Suprapubic skin (tissue), 4 donors: ENCODE results near the gene RNF183.

Experiments
- EP300 ChIP-seq: sonication (generic); formaldehyde crosslinking; IDR thresholded peaks from one replicate; pipeline ENCODE4 v1.6.1; 2017; ENCODE audit warnings: antibody characterized with exemption
- POLR2A ChIP-seq, 2 donors: fragments of 450-650 bp; IDR thresholded peaks; one replicate each; pipeline ENCODE4 v1.6.1; 2017; ENCODE audit warnings: antibody characterized with exemption in 2 of 2, mild to moderate bottlenecking in 2 of 2, moderate library complexity in 2 of 2
- POLR2AphosphoS5 ChIP-seq, 3 donors: sonication (generic); formaldehyde crosslinking; IDR thresholded peaks; one replicate each; pipeline ENCODE4 v1.6.1; 2017; ENCODE audit warnings: antibody characterized with exemption in 3 of 3
- TF ChIP-seq, protein P1 (sequence below), 2 donors: fragments of 200-600 bp in 1 of 2; fragments of 450-650 bp in 1 of 2; sonication (generic) in 1 of 2; IDR thresholded peaks; one replicate each; pipeline ENCODE4 v1.5.1; 2016 to 2019; ENCODE audit warnings: antibody characterized with exemption in 2 of 2, mild to moderate bottlenecking in 1 of 2, moderate library complexity in 1 of 2

DNA sequence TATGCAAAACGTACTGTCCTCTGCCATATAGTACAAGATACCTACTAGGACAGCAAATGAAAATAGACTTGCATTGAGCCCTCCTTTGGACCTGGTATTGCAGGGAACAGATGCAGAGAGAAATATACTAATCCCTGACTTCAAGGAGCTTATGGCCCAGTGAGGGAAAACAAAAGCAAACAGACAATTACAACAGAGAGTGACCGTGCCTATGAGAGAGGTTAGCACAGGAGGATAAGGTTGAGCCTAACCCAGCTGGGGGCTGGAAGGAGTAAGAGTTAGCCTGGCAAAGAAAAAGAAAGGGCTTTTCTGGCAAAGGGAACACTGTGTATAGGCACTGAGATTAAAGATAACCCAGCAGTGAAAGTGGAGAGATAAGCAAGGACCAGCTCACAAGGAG, 33.3 kb downstream of the RNF183 start:
- TF ChIP-seq EP300 (no peak), POLR2A (IDR thresholded peaks at IDR 0.05) (no peak), POLR2AphosphoS5 (IDR thresholded peaks at IDR 0.05) (no peak)
- TF ChIP-seq, protein P1, sequence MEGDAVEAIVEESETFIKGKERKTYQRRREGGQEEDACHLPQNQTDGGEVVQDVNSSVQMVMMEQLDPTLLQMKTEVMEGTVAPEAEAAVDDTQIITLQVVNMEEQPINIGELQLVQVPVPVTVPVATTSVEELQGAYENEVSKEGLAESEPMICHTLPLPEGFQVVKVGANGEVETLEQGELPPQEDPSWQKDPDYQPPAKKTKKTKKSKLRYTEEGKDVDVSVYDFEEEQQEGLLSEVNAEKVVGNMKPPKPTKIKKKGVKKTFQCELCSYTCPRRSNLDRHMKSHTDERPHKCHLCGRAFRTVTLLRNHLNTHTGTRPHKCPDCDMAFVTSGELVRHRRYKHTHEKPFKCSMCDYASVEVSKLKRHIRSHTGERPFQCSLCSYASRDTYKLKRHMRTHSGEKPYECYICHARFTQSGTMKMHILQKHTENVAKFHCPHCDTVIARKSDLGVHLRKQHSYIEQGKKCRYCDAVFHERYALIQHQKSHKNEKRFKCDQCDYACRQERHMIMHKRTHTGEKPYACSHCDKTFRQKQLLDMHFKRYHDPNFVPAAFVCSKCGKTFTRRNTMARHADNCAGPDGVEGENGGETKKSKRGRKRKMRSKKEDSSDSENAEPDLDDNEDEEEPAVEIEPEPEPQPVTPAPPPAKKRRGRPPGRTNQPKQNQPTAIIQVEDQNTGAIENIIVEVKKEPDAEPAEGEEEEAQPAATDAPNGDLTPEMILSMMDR (IDR thresholded peaks at IDR 0.05): no peak
